CD4-positive, alpha-beta T cell treated with Interleukin-4 for 1 hour (primary cell): ENCODE results near the gene PIK3C2G.
"Not testable (repeated sequence)": the region's sequence is repeated elsewhere in the genome, so short reads cannot be mapped to it uniquely, and the experiment has no call there.

Experiments used
- DNase-seq, 2 donors: peaks; one replicate each; pipeline ENCODE4 v3.0.0-alpha.2; 2020 to 2022

Gene PIK3C2G

DNA sequence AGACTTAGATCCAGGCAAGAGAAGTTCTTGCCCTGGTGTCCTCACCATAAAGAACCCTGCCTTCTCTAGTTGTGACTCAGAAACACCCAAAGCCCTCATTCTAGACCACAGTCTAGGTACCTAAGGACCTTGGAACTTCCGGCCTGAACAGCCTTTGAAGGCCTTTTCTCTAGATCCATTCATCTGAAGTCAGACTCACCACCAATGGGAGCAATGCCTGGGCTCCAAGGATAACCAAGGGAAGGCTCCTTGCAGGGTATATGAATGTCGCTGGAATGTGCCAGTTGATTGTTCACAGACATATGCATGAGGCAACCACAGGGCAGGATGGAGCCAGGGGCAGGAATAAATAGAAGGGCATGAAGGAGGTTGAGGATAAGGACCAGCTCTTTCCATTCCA, 390.2 kb downstream of the PIK3C2G start:
- no peak for DNase-seq

DNA sequence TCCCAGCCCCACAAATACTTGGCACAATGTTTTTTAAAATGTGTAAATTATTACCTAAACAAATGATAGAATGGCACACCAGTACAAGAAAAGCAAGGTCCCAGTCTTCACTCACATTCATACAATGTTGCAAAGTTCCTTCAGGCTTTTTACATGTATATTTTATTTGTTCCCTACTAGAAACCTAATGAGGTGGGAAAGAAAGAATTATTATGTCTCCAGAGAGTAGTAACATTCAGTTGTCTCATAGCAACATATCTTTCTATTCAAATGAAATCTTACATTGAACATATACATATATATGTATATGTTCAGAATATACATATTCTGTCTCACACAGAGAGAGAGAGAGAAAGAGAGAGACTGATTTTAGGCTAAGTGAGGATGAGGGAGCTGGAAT, 391.3 kb downstream of the PIK3C2G start:
- DNase-seq = no peak

DNA sequence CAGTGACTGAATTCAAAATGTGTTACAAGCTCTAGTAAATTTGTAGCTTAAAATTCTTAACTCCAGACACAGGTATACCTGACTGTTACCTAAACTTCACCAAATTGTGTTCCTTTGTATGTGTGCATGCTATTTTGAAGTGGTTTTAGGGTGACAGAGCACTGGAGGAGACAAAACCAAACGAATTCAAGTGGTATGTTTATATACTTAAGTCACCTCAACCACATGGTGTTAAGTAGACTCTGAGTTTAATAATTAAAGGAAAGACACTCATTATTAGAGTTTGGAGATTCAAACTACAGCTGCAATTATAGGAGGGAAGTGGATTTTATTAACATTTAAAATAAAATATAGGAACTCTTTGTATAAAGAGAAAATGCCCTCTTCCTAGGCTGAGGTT, 392.1 kb downstream of the PIK3C2G start:
- DNase-seq = no peak

DNA sequence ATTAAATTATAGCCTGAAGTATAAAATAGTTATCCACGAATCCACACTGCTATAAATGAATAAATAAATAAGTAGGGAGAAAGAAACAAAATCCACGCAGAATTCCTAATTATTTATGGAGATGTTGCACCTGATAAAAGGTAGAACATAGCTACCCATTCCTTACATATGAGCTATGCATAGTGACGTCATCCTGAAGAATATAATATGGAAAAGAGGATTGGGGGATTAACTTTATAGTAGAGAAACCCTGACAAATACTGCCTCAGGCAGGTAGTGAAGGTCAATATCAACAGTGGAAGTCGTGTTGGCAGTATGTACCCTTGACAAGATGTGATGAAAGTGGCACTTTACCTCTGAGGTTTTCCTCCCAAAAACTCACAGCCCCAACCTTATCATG, 394.0 kb downstream of the PIK3C2G start:
- no peak for DNase-seq

DNA sequence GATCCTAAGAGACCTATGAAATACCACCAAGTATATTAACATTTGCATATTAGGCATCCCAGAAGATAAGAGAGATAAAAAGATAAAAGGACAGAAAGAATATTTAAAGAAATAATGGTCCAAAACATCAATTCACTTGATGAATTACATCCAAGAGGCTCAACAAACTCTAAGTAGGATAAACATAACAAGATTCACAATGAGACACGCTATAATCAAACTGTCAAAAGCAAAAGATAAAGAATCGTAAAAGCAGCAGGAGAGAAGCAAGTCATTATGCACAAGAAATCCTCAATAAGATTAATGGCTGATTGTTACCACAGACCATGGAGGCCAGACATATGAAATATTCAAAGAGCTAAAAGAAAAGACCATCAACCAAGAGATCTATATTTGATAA, 396.9 kb downstream of the PIK3C2G start:
- DNase-seq = no peak

DNA sequence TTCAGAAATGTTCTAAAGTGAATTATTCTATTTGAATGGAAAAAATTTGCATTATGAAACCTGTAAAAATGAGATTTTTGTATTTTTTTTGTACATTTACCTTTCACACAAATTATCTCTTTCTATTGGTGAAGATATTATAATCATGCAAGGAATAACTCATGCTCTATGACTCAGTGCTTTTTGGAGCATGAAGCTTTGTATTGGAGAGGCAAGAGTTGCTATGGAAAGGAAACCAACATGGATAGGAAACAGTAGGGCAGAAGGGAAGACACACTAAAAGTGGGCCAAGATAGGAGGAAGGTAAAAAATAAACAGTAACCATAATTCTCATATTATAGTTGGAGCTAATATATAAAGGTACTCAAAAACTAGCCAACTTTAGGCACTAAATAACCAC, 397.5 kb downstream of the PIK3C2G start:
- DNase-seq = no peak

DNA sequence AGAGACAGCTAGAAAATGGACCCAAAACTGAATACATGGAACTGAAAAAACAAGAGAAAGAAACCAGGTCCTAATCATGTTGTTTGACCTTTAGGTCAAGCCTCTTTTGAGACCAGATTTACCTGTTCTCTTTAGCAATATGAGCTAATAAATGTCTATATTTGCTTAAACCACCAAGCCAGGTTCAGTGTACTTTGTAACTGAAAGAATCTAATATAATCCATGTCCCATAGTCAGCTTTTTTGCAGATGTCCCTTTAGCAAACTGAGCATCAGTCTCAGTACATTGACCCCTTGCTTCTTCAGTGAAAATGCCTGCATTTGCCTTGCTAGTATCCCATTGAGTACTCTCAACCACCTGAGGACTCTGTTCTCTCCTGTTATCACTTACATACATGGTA, 414.8 kb downstream of the PIK3C2G start:
- no peak for DNase-seq

DNA sequence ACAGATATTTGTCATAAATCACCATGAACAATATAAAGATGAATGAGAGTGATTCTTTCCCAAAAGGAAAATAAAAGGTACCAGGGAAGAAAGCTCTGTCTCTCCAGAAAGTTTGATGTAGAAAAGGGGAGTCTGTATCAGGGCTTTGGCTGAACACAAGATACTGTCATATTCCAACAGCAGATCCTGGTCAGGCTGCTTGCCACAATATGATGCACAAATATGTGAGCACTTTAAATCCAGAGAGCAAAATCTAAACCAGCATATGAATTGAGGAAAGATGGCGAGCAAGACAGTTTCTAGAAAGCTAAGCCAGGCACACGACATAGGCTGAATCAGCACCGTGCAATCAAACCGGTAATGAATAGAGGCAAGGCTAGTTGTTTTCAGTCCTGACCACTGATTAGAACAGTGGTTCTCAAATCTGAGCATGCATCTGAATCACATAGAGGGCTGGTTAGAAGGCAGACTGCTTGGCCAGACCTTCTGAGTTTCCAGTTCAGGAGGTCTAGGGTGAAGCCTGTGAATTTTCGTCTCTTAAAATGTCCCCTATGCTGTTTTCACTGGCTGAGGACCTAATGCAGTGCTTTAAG, 415.8 kb downstream of the PIK3C2G start:
- DNase-seq = no peak

DNA sequence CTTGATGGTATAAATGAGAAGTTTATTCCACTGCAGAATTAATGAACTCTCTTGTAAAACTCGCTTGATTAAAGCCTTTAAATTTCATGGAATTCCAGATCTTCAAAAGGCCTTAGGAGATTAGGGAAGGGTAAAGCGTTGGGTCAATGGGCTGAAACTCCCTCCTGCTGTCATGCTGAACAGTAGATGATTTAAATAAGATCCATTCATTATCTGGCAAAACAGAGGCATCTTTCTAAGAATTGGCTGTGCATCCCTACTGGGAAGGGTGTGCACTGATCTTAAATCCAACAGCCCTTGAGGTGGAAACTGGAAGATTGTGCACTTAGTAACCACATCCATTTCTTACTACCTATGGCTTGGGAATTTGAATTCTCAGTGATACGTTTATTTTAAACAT, 420.5 kb downstream of the PIK3C2G start:
- no peak for DNase-seq

DNA sequence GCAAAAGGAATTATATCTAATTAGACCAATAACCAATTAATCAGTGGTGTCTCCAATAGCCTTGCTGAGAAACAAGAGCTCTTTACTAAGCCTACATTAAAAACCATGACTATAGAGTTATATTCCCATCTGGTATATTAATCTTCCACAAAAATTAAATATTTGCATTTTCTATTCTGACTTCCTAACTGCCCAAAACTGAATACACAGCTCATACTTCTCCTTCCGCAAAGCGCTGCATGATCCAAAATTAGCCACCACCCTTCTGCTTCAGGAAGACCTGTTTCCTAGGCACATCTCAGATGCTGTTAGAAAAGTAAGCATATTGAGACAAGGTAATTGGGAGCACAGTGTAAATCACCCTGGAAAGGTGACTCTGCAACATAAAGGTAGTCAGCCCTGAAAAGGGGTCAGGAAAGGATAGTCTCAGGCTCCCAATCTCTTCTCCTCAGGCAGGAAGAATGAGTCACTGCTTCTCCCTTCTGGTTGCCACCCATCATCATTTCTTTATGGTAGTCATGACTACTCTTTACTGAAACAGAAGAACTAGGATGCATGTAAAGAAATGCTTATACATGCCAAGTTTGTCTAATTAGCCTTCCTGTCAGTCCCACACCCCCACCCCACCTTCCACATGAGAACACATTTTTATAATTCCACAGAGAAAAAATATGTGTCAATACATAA, 422.2 kb downstream of the PIK3C2G start:
- no peak for DNase-seq

DNA sequence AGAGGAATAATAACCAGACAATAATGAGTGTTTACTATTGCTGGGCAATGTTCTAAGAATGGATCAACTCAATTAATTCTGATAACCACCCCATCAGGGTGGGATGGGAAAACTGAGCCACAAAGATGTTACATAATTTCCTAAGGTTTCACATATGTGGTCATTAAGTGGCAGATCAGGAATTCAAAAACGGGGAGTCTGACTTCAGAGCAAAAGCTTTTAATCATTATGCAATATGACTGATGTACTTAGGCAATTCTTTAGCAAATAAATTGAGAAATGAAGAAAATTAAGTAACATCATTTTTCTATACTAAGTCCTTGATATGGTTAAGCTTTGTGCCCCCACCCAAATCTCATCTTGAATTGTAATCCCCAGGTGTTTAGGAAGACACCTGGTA, 423.1 kb downstream of the PIK3C2G start:
- DNase-seq = no peak

DNA sequence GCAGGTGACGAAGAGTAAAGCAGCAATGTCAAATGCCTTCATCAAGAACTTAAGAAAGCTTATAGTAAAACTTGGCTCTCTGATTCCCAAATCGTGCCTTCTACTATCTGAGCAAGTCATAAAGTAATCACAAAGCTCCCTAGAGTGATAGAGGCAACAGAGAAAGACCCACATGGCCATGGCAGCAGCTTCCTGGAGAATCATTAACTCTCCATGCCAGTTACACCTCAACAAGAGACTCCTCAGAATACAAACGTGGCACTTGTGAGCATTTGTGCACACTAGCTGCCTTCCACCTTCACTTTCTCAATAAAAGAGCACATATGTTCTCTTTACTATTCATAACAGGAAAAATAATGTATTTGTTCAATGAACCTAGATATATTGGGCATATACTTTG, 428.5 kb downstream of the PIK3C2G start:
- DNase-seq = no peak

DNA sequence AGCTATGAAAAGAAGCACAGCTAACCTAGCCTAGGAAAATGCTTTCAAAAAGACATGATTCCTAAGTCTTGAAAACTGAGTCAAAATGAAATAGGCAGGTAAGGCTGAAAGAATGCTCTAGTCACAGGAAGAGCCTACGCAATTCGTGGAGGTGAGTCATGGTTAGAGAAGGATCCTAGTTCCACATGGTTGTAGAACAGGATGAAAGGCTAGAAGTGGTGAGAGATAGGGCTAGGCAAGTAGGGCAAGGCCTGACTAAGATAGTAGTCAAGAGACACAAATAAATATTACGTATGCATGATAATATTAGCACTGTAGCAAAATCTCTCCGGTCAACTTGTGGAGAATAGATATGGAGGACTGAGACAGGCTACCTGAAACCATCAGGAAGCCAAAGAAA, 429.3 kb downstream of the PIK3C2G start:
- DNase-seq = no peak

DNA sequence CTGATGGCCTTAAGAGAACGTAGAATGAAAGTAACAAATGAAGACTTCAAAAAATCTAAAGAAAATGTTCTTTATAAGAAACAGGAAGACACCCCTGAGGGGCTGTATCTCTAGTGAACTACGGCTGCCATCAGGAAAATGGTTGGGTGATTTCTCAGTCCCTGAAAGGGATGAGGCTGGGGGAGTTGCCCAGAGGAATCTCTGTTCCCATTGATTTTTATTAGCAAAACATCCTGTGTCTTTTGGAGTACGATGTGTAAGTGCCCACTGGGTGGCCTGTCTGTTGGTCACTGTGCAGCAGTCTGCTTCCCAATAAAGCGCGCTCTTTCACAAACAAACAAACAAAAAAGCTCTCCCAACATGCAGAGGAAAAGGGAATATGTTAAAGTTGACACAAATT, 432.7 kb downstream of the PIK3C2G start:
- not testable (repeated sequence) for DNase-seq

DNA sequence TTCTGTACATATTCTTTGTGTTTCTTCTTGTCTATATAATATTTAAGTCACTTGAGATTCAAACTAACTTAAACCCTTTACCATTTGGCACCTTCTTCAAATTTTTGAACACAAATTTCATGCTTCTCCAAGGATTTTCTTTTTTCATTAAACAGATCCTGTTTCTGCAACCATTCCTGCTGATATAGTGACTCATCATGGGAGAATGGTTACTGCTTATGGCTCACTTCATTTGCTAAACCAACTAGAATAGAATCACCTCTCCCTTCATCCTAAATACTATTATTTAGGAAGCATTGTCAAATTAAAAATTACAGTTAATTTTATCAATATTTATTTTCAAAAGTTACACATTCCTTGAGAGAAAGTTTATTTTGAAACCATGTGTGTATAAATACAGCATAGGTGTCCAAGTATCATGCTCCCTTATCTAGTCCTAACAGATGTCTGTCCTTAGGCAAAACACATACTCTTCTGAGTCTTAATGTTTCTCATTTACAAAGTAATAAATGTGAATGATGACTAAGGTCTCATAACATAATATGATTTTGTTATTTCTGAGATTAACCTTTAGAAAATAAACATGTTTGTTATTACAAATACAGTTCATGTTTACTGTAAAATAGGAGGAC, 435.8 kb downstream of the PIK3C2G start:
- DNase-seq = no peak
